Coronary artery (tissue), 2 donors: ENCODE results near the gene NDUFV1.

Experiments
- DNase-seq: peaks from one replicate; pipeline ENCODE4 v3.0.0-alpha.2; 2017; ENCODE audit warnings: low spot score
- H3K27ac ChIP-seq, 2 donors: fragments of 200-600 bp; sonication (generic); one replicate each; pipeline ENCODE4 v1.5.1; 2016 to 2019
- H3K4me3 ChIP-seq: fragments of 200-600 bp; sonication (generic); 2 replicates; pipeline ENCODE4 v1.5.1; 2016; ENCODE audit warnings: mild to moderate bottlenecking, moderate library complexity
- CTCF ChIP-seq: fragments of 200-600 bp; sonication (generic); IDR thresholded peaks from one replicate; pipeline ENCODE4 v1.5.1; 2019; ENCODE audit warnings: antibody characterized with exemption

NDUFV1 gene

GRCh38 chr11:67572305-67572704 lies 34.4 kb upstream of the NDUFV1 start:
- TF ChIP-seq CTCF, result no peak
- no peak for DNase-seq
- Histone ChIP-seq H3K4me3 (no peak overlapping the region), H3K27ac (no peak overlapping the region)

- Histone ChIP-seq H3K4me3 (no peak overlapping the region), H3K27ac (no peak overlapping the region)
- DNase-seq, result no peak
- TF ChIP-seq CTCF, result peak; percentile 56
Observed at GRCh38 chr11:67572747-67573419, 33.9 kb upstream of the NDUFV1 start.

- DNase-seq, result no peak
- no peak for TF ChIP-seq CTCF
- Histone ChIP-seq H3K27ac (no peak overlapping the region), H3K4me3 (no peak overlapping the region)
Observed at GRCh38 chr11:67574938-67575337, 31.8 kb upstream of the NDUFV1 start.

- TF ChIP-seq CTCF, result no peak
- Histone ChIP-seq H3K4me3 (no peak overlapping the region), H3K27ac (no peak overlapping the region)
- no peak for DNase-seq
Observed at GRCh38 chr11:67576735-67577475, 29.8 kb upstream of the NDUFV1 start.

- no peak overlapping the region for H3K27ac ChIP-seq
- H3K4me3 ChIP-seq, result no peak overlapping the region
- no peak for TF ChIP-seq CTCF
- no peak for DNase-seq
Observed at GRCh38 chr11:67577951-67578350, 28.8 kb upstream of the NDUFV1 start.

- no peak for TF ChIP-seq CTCF
- Histone ChIP-seq H3K4me3 (no peak overlapping the region), H3K27ac (no peak overlapping the region)
- no peak for DNase-seq
Observed at GRCh38 chr11:67581469-67581868, 25.3 kb upstream of the NDUFV1 start.

GRCh38 chr11:67582011-67582410 lies 24.7 kb upstream of the NDUFV1 start:
- Histone ChIP-seq H3K4me3 (no peak overlapping the region), H3K27ac (no peak overlapping the region)
- no peak for TF ChIP-seq CTCF
- DNase-seq, result no peak
